HEK293T (cell line): ENCODE measurements around the gene CHP1.
"Not testable (repeated sequence)": the region's sequence is repeated elsewhere in the genome, so short reads cannot be mapped to it uniquely, and the experiment has no call there.

Experiments used
- CTCF ChIA-PET: fragments of 350-600 bp; formaldehyde crosslinking; extraction: SDS; loops from one replicate; lab custom pipeline; 2021; ENCODE audit warnings: antibody characterized with exemption, inconsistent platforms; lab: Yijun Ruan, JAX
- POLR2A ChIA-PET: fragments of 350-600 bp; formaldehyde crosslinking; extraction: SDS; loops from one replicate; lab custom pipeline; 2020; ENCODE audit warnings: antibody characterized with exemption, inconsistent platforms; lab: Yijun Ruan, JAX
- DNase-seq: peaks from one replicate; pipeline ENCODE4 v3.0.0; 2012; ENCODE audit warnings: mixed read lengths; ENCODE audit errors: extremely low spot score
- ARNT ChIP-seq: fragments of 450-650 bp; IDR thresholded peaks from 2 replicates; pipeline ENCODE4 v1.6.1; 2017; ENCODE audit warnings: mild to moderate bottlenecking
- BHLHE40 ChIP-seq: fragments of 450-650 bp; IDR thresholded peaks from 2 replicates; pipeline ENCODE4 v1.6.1; 2016; ENCODE audit warnings: mild to moderate bottlenecking, moderate library complexity, borderline replicate concordance
- CTBP1 ChIP-seq: fragments of 450-650 bp; IDR thresholded peaks from 2 replicates; pipeline ENCODE4 v1.6.1; 2016; ENCODE audit warnings: borderline replicate concordance
- ELF4 ChIP-seq: fragments of 450-650 bp; IDR thresholded peaks from 2 replicates; pipeline ENCODE4 v1.6.1; 2017; ENCODE audit warnings: antibody characterized with exemption
- FOXA1 ChIP-seq: fragments of 450-650 bp; IDR thresholded peaks from 2 replicates; pipeline ENCODE4 v1.6.1; 2016; ENCODE audit warnings: mild to moderate bottlenecking
- FOXK2 ChIP-seq: fragments of 450-650 bp; IDR thresholded peaks from 2 replicates; pipeline ENCODE4 v1.6.1; 2016; ENCODE audit warnings: mild to moderate bottlenecking
- FOXM1 ChIP-seq: fragments of 450-650 bp; IDR thresholded peaks from 2 replicates; pipeline ENCODE4 v1.6.1; 2017; ENCODE audit warnings: mild to moderate bottlenecking, borderline replicate concordance
- HDGF ChIP-seq: fragments of 450-650 bp; IDR thresholded peaks from 2 replicates; pipeline ENCODE4 v1.6.1; 2017; ENCODE audit warnings: antibody characterized with exemption, borderline replicate concordance
- L3MBTL2 ChIP-seq: fragments of 450-650 bp; conservative IDR thresholded peaks from 2 replicates; pipeline ENCODE4 v1.6.1; 2016; ENCODE audit warnings: mild to moderate bottlenecking
- LEF1 ChIP-seq: fragments of 450-650 bp; IDR thresholded peaks from 2 replicates; pipeline ENCODE4 v1.6.1; 2017; ENCODE audit warnings: mild to moderate bottlenecking, borderline replicate concordance
- NFRKB ChIP-seq: fragments of 450-650 bp; IDR thresholded peaks from 2 replicates; pipeline ENCODE4 v1.6.1; 2016; ENCODE audit warnings: mild to moderate bottlenecking, moderate library complexity
- SP1 ChIP-seq: fragments of 450-650 bp; IDR thresholded peaks from 2 replicates; pipeline ENCODE4 v1.6.1; 2017
- SUZ12 ChIP-seq: fragments of 450-650 bp; IDR thresholded peaks from 2 replicates; pipeline ENCODE4 v1.6.1; 2016; ENCODE audit warnings: mild to moderate bottlenecking
- TARDBP ChIP-seq: fragments of 450-650 bp; IDR thresholded peaks from 2 replicates; pipeline ENCODE4 v1.6.1; 2016
- ZNF384 ChIP-seq: fragments of 450-650 bp; IDR thresholded peaks from 2 replicates; pipeline ENCODE4 v1.6.1; 2016
- TF ChIP-seq, protein P1 (sequence below): fragments of 450-650 bp; IDR thresholded peaks from 2 replicates; pipeline ENCODE4 v1.6.1; 2016

CHP1 gene

DNA sequence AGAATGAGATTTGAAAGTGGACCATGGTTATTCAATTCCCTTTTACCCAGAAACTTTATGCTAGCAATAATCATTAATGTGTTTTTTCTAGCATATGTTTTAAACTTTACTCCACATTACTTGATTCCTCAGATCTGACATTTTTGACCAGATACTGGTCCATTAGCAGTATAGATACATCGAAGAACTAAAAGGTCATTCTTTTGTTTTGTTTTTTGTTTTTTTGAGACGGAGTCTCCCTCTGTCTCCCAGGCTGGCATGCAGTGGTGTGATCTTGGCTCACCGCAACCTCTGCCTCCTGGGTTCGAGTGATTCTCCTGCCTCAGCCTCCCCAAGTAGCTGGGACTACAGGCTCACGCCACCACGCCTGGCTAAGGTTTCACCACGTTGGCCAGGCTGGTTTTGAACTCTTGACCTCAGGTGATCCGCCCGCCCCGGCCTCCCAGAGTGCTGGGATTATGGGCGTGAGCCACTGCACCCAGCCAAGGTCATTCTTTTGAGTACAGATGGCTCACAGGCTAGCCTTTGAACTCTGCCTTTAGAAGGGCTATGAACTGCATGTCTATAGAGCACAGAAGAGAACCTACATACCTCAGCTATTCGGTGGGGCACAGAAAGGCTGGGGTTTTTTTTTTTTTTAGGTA lies 28.6 kb downstream of the CHP1 start:
- ChIA-PET POLR2A (no interaction called here), CTCF (interaction anchor here (0.7 kb wide), 1 partner anchor 400 kb away, joined by 4 read pairs; no protein-coding TSS in a partner anchor)
- TF ChIP-seq LEF1 (no peak), SUZ12 (no peak), HDGF (no peak), FOXK2 (no peak), ELF4 (no peak), TARDBP (no peak), NFRKB (no peak), BHLHE40 (no peak), L3MBTL2 (no peak)
- TF ChIP-seq, protein P1, sequence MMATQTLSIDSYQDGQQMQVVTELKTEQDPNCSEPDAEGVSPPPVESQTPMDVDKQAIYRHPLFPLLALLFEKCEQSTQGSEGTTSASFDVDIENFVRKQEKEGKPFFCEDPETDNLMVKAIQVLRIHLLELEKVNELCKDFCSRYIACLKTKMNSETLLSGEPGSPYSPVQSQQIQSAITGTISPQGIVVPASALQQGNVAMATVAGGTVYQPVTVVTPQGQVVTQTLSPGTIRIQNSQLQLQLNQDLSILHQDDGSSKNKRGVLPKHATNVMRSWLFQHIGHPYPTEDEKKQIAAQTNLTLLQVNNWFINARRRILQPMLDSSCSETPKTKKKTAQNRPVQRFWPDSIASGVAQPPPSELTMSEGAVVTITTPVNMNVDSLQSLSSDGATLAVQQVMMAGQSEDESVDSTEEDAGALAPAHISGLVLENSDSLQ: no peak
- no peak for DNase-seq

DNA sequence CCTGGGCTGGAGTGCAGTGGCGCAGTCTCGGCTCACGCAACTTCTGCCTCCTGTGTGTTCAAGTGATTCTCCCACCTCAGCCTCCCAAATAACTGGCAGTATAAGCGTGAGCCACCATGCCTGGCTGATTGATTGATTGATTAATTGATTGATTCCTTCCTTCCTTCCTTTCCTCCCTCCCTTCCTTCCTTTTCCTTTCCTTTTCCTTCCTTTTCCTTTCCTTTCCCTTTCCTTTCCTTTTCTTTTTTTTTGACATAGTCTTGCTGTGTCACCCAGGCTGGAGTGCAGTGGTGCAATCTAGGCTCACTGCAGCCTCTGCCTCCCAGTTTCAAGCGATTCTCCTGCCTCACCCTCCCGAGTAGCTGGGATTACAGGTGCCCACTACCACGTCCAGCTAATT lies 29.9 kb downstream of the CHP1 start:
- CTCF ChIA-PET, POLR2A ChIA-PET, DNase-seq: not testable (repeated sequence)
- TF ChIP-seq, protein P1: 0 out of 2 replicates have a peak, but pooled peaks have one; percentile 7

DNA sequence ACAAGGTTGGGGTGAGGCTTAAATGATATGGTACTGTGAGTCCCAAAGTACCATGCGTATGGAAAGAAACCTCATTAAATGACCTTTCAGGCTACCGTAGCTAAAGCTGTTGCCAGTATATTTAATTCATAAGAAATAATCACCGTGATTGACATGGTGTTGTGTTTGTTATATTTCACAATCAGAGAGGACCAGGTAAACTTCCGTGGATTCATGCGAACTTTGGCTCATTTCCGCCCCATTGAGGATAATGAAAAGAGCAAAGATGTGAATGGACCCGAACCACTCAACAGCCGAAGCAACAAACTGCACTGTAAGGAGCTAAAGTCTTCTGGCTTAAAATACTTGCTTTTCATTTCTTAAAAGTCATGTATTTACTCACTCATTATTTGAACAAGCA lies 31.5 kb downstream of the CHP1 start:
- CTCF ChIA-PET: no interaction called here
- POLR2A ChIA-PET: no interaction called here
- no peak for TF ChIP-seq ZNF384
- TF ChIP-seq FOXM1: no peak
- TF ChIP-seq L3MBTL2: no peak
- TF ChIP-seq BHLHE40: no peak
- TF ChIP-seq SP1: no peak
- no peak for TF ChIP-seq ELF4
- no peak for TF ChIP-seq FOXK2
- no peak for TF ChIP-seq NFRKB
- TF ChIP-seq ARNT: no peak
- no peak for TF ChIP-seq HDGF
- TF ChIP-seq TARDBP: no peak
- TF ChIP-seq FOXA1: no peak
- TF ChIP-seq, protein P1: no peak
- TF ChIP-seq SUZ12: no peak
- TF ChIP-seq CTBP1: no peak
- TF ChIP-seq LEF1: no peak
- no peak for DNase-seq

DNA sequence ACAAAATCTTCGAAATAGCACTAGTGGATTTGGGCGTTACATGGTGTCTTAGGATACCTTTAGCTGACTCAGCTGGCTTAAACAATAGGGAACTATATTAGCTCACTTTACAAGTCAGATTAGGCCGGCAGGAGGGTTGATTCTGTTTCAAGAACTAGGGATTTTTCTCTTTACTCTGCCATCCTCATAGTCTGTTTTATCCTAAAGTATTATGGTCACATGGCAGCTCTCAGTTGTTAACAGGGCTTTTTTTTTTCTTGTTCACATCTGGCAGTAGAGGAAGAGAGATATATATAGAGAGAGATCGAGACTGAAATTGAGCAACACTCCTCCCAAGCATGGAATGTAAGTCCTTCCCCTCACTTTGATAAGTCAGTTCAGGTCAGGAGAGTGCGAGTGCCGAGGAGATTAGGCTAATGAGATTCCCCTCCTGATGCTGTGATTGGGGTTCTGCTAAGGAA lies 32.9 kb downstream of the CHP1 start:
- CTCF ChIA-PET: no interaction called here
- POLR2A ChIA-PET: no interaction called here
- TF ChIP-seq HDGF: no peak
- no peak for TF ChIP-seq ARNT
- no peak for TF ChIP-seq CTBP1
- no peak for TF ChIP-seq LEF1
- TF ChIP-seq L3MBTL2: no peak
- TF ChIP-seq ELF4: no peak
- TF ChIP-seq, protein P1: no peak
- no peak for TF ChIP-seq FOXA1
- TF ChIP-seq FOXK2: no peak
- no peak for TF ChIP-seq ZNF384
- TF ChIP-seq SUZ12: no peak
- no peak for DNase-seq

DNA sequence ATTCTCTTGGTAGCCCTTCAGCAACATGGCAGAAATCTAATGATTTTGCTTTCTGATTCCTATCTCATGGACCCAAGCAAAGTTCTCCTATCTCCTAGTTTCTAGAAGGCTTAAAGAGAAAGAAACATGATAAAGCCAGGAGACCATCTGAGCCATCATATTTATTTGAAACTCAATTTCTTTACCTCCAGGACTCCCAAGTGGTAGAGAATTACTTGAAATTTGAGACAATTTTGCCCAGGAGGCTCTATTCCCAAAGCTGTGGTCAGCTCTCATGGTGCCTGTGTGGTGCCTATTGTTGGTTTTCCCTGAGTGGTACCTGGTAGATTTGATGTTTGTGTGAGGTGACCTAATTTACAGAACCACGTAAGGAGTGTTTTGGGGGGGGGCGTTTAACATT lies 38.8 kb downstream of the CHP1 start:
- no peak for TF ChIP-seq ARNT
- no peak for TF ChIP-seq TARDBP
- TF ChIP-seq FOXA1: no peak
- TF ChIP-seq NFRKB: no peak
- TF ChIP-seq CTBP1: no peak
- no peak for TF ChIP-seq FOXK2
- TF ChIP-seq L3MBTL2: no peak
- no peak for TF ChIP-seq SP1
- no peak for TF ChIP-seq ELF4
- TF ChIP-seq FOXM1: no peak
- no peak for TF ChIP-seq HDGF
- POLR2A ChIA-PET: no interaction called here
- CTCF ChIA-PET: no interaction called here
- no peak for DNase-seq

DNA sequence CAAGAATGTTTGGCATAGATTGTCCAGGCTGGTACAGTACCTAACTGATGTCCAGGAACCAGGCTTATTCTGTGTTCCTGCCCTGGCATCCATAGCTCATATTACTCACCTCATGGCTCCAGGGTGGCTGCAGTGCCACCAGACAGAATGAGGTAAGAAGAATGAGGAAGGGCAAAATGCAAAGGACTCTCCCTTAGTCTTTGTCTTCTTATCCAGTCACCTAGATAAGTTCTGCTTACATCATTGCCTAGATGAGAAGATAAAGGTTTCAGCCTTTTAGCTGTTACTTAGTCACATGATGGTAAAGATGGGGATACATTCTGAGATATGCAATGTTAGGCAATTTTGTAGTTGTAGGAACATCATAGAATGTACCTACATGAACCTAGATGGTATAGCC lies 45.8 kb downstream of the CHP1 start:
- CTCF ChIA-PET: no interaction called here
- POLR2A ChIA-PET: no interaction called here
- no peak for DNase-seq
- TF ChIP-seq L3MBTL2 (no peak), TARDBP (no peak), FOXM1 (no peak), SUZ12 (no peak), ZNF384 (no peak), NFRKB (no peak), ARNT (no peak), SP1 (no peak), BHLHE40 (no peak), CTBP1 (no peak), ELF4 (no peak), FOXK2 (no peak), FOXA1 (no peak)
- TF ChIP-seq, protein P1: no peak
